ENCODE data around the gene PITPNC1.
"Not testable (repeated sequence)": the region's sequence is repeated elsewhere in the genome, so short reads cannot be mapped to it uniquely, and the experiment has no call there.

The PITPNC1 gene

GRCh38 chr17:67420994-67421393, 43.9 kb downstream of the PITPNC1 start:
- WGBS (ENCODE audit: extremely low coverage, insufficient coverage, insufficient read length) = no CpG with 5 or more reads among the region's 5 CpGs

GRCh38 chr17:67421869-67422273, 44.8 kb downstream of the PITPNC1 start:
- Histone ChIP-seq H4K8ac (ENCODE audit: low read depth, low read length) (no peak overlapping the region), H3K9ac (ENCODE audit: low read length) (no peak overlapping the region), H3K23ac (ENCODE audit: low read length) (no peak overlapping the region), H2BK120ac (ENCODE audit: insufficient read depth, low read length, poor library complexity) (no peak overlapping the region), H2AK5ac (ENCODE audit: low read length) (no peak overlapping the region), H3K4me3 (ENCODE audit: low read depth, low read length) (no peak overlapping the region), H3K79me1 (ENCODE audit: low read length) (no peaks in the 10 kb centered on the region), H3K18ac (ENCODE audit: low read length) (no peak overlapping the region), H2BK12ac (ENCODE audit: low read length) (no peak overlapping the region), H3K27ac (ENCODE audit: low read depth, low read length) (no peak overlapping the region), H3K4me1 (ENCODE audit: control insufficient read depth in 1 of 2, insufficient read depth in 2 of 2, low read length in 2 of 2) (peaks cover 0 to 2% of the 10 kb centered on the region in 2 experiments), H3K36me3 (ENCODE audit: control insufficient read depth in 1 of 2, insufficient read depth in 2 of 2, low read length in 2 of 2) (no peaks in the 10 kb centered on the region), H3K27me3 (ENCODE audit: insufficient read depth, low read length) (no peaks in the 10 kb centered on the region), H3K4ac (ENCODE audit: low read depth, low read length) (no peak overlapping the region), H2AFZ (ENCODE audit: insufficient read depth, low read length, poor library complexity) (no peak overlapping the region), H3K9me3 (ENCODE audit: insufficient read depth, low read depth, low read length) (no peaks in the 10 kb centered on the region), H3K4me2 (ENCODE audit: low read length) (no peak overlapping the region), H2BK5ac (ENCODE audit: low read depth, low read length, poor library complexity) (no peak overlapping the region), H3K14ac (ENCODE audit: low read length) (no peak overlapping the region), H4K12ac (ENCODE audit: low read depth, low read length) (no peak overlapping the region), H4K91ac (ENCODE audit: low read depth, low read length) (no peak overlapping the region), H3K79me2 (ENCODE audit: control insufficient read depth, insufficient read depth, low read length, poor library complexity) (no peaks in the 10 kb centered on the region)
- DNase-seq = peak; percentile 7 to 14
- no CpG with 5 or more reads among the region's 3 CpGs for WGBS (ENCODE audit: extremely low coverage, insufficient coverage, insufficient read length)

More at GRCh38 chr17:67420994-67421393, 43.9 kb downstream of the PITPNC1 start:
- Histone ChIP-seq H3K14ac (ENCODE audit: low read length) (no peak overlapping the region), H2BK5ac (ENCODE audit: low read depth, low read length, poor library complexity) (no peak overlapping the region), H3K27ac (ENCODE audit: low read depth, low read length) (no peak overlapping the region), H2BK12ac (ENCODE audit: low read length) (no peak overlapping the region), H4K91ac (ENCODE audit: low read depth, low read length) (no peak overlapping the region), H3K79me2 (ENCODE audit: control insufficient read depth, insufficient read depth, low read length, poor library complexity) (no peaks in the 10 kb centered on the region), H2AK5ac (ENCODE audit: low read length) (no peak overlapping the region), H3K9ac (ENCODE audit: low read length) (no peak overlapping the region), H3K36me3 (ENCODE audit: control insufficient read depth in 1 of 2, insufficient read depth in 2 of 2, low read length in 2 of 2) (no peaks in the 10 kb centered on the region), H2BK120ac (ENCODE audit: insufficient read depth, low read length, poor library complexity) (no peak overlapping the region), H4K8ac (ENCODE audit: low read depth, low read length) (no peak overlapping the region), H3K4me1 (ENCODE audit: control insufficient read depth in 1 of 2, insufficient read depth in 2 of 2, low read length in 2 of 2) (peaks cover 0 to 2% of the 10 kb centered on the region in 2 experiments), H3K4ac (ENCODE audit: low read depth, low read length) (no peak overlapping the region), H3K27me3 (ENCODE audit: insufficient read depth, low read length) (no peaks in the 10 kb centered on the region), H3K23ac (ENCODE audit: low read length) (no peak overlapping the region), H4K12ac (ENCODE audit: low read depth, low read length) (no peak overlapping the region), H3K18ac (ENCODE audit: low read length) (no peak overlapping the region), H2AFZ (ENCODE audit: insufficient read depth, low read length, poor library complexity) (no peak overlapping the region), H3K4me2 (ENCODE audit: low read length) (no peak overlapping the region), H3K79me1 (ENCODE audit: low read length) (no peaks in the 10 kb centered on the region), H3K4me3 (ENCODE audit: low read depth, low read length) (no peak overlapping the region), H3K9me3 (ENCODE audit: insufficient read depth, low read depth, low read length) (no peaks in the 10 kb centered on the region)
- no peak for DNase-seq

GRCh38 chr17:67422296-67422695, 45.2 kb downstream of the PITPNC1 start:
- not testable (repeated sequence) for H2AK5ac ChIP-seq (ENCODE audit: low read length); H2BK120ac ChIP-seq (ENCODE audit: insufficient read depth, low read length, poor library complexity); H4K12ac ChIP-seq (ENCODE audit: low read depth, low read length); H3K4ac ChIP-seq (ENCODE audit: low read depth, low read length); H3K36me3 ChIP-seq (ENCODE audit: control insufficient read depth in 1 of 2, insufficient read depth in 2 of 2, low read length in 2 of 2); H2BK5ac ChIP-seq (ENCODE audit: low read depth, low read length, poor library complexity); H2AFZ ChIP-seq (ENCODE audit: insufficient read depth, low read length, poor library complexity); H2BK12ac ChIP-seq (ENCODE audit: low read length); H3K4me1 ChIP-seq (ENCODE audit: control insufficient read depth in 1 of 2, insufficient read depth in 2 of 2, low read length in 2 of 2); H3K4me3 ChIP-seq (ENCODE audit: low read depth, low read length); DNase-seq; H3K79me1 ChIP-seq (ENCODE audit: low read length); H3K79me2 ChIP-seq (ENCODE audit: control insufficient read depth, insufficient read depth, low read length, poor library complexity); H3K18ac ChIP-seq (ENCODE audit: low read length); H3K4me2 ChIP-seq (ENCODE audit: low read length); H3K27ac ChIP-seq (ENCODE audit: low read depth, low read length); H3K27me3 ChIP-seq (ENCODE audit: insufficient read depth, low read length); H4K8ac ChIP-seq (ENCODE audit: low read depth, low read length); H3K23ac ChIP-seq (ENCODE audit: low read length); H3K9me3 ChIP-seq (ENCODE audit: insufficient read depth, low read depth, low read length); H3K14ac ChIP-seq (ENCODE audit: low read length); H3K9ac ChIP-seq (ENCODE audit: low read length); H4K91ac ChIP-seq (ENCODE audit: low read depth, low read length)
- no CpG with 5 or more reads among the region's 4 CpGs for WGBS (ENCODE audit: extremely low coverage, insufficient coverage, insufficient read length)

GRCh38 chr17:67422897-67423296, 45.8 kb downstream of the PITPNC1 start:
- Histone ChIP-seq H3K4ac (ENCODE audit: low read depth, low read length) (no peak overlapping the region), H2AK5ac (ENCODE audit: low read length) (no peak overlapping the region), H3K23ac (ENCODE audit: low read length) (no peak overlapping the region), H3K9ac (ENCODE audit: low read length) (no peak overlapping the region), H3K79me1 (ENCODE audit: low read length) (no peaks in the 10 kb centered on the region), H3K18ac (ENCODE audit: low read length) (no peak overlapping the region), H3K4me2 (ENCODE audit: low read length) (no peak overlapping the region), H3K27me3 (ENCODE audit: insufficient read depth, low read length) (no peaks in the 10 kb centered on the region), H3K9me3 (ENCODE audit: insufficient read depth, low read depth, low read length) (no peaks in the 10 kb centered on the region), H3K27ac (ENCODE audit: low read depth, low read length) (no peak overlapping the region), H4K91ac (ENCODE audit: low read depth, low read length) (no peak overlapping the region), H2BK5ac (ENCODE audit: low read depth, low read length, poor library complexity) (no peak overlapping the region), H3K79me2 (ENCODE audit: control insufficient read depth, insufficient read depth, low read length, poor library complexity) (no peaks in the 10 kb centered on the region), H3K4me3 (ENCODE audit: low read depth, low read length) (no peak overlapping the region), H3K4me1 (ENCODE audit: control insufficient read depth in 1 of 2, insufficient read depth in 2 of 2, low read length in 2 of 2) (peaks cover 0 to 2% of the 10 kb centered on the region in 2 experiments), H4K8ac (ENCODE audit: low read depth, low read length) (no peak overlapping the region), H2AFZ (ENCODE audit: insufficient read depth, low read length, poor library complexity) (no peak overlapping the region), H3K14ac (ENCODE audit: low read length) (no peak overlapping the region), H2BK120ac (ENCODE audit: insufficient read depth, low read length, poor library complexity) (no peak overlapping the region), H2BK12ac (ENCODE audit: low read length) (no peak overlapping the region), H3K36me3 (ENCODE audit: control insufficient read depth in 1 of 2, insufficient read depth in 2 of 2, low read length in 2 of 2) (no peaks in the 10 kb centered on the region), H4K12ac (ENCODE audit: low read depth, low read length) (no peak overlapping the region)
- whole genome bisulfite sequencing (ENCODE audit: extremely low coverage, insufficient coverage, insufficient read length) = no CpG with 5 or more reads among the region's 4 CpGs
- no peak for DNase-seq
